Epidermal melanocyte (primary cell): ENCODE data around the gene HSPB1.
"Not testable (repeated sequence)": the region's sequence is repeated elsewhere in the genome, so short reads cannot be mapped to it uniquely, and the experiment has no call there.

Experiments
- DNase-seq: peaks from one replicate; pipeline ENCODE4 v3.0.0; 2011; ENCODE audit warnings: low spot score; ENCODE audit not compliant: insufficient read length

Gene HSPB1

GRCh38 chr7:76281706-76282343 lies 20.6 kb upstream of the HSPB1 start:
- DNase-seq = no peak

GRCh38 chr7:76282344-76283253 lies 19.9 kb upstream of the HSPB1 start:
- DNase-seq = no peak

- DNase-seq = no peak
These were observed 19.0 kb upstream of the HSPB1 start for GRCh38 chr7:76283254-76284159.

- no peak for DNase-seq
These were observed 16.7 kb upstream of the HSPB1 start for GRCh38 chr7:76285604-76286374.

GRCh38 chr7:76286842-76287403 lies 15.6 kb upstream of the HSPB1 start:
- no peak for DNase-seq

- not testable (repeated sequence) for DNase-seq
These were observed 11.6 kb upstream of the HSPB1 start for GRCh38 chr7:76290847-76291350.

- peak; percentile 64 for DNase-seq
These were observed 10.9 kb upstream of the HSPB1 start for GRCh38 chr7:76291351-76292212.

GRCh38 chr7:76292213-76292573 lies 10.3 kb upstream of the HSPB1 start:
- no peak for DNase-seq

GRCh38 chr7:76292911-76293310 lies 9.6 kb upstream of the HSPB1 start:
- not testable (repeated sequence) for DNase-seq

- DNase-seq = no peak
These were observed 9.0 kb upstream of the HSPB1 start for GRCh38 chr7:76293407-76293901.

- DNase-seq = peak; percentile 69
These were observed 8.0 kb upstream of the HSPB1 start for GRCh38 chr7:76294344-76295024.

GRCh38 chr7:76296743-76297740 lies 5.4 kb upstream of the HSPB1 start:
- DNase-seq = no peak

GRCh38 chr7:76300166-76300731 lies 2.2 kb upstream of the HSPB1 start:
- no peak for DNase-seq

- DNase-seq = no peak
These were observed 1.5 kb upstream of the HSPB1 start for GRCh38 chr7:76301000-76301399.

GRCh38 chr7:76303202-76304147 lies 1.0 kb downstream of the HSPB1 start:
- DNase-seq = peak; percentile 89

GRCh38 chr7:76304888-76305375 lies 2.5 kb downstream of the HSPB1 start:
- DNase-seq = no peak
